ENCODE measurements around the gene SHANK3. TPM values are rescaled to one million over a fixed set of nuclear protein-coding genes. Genes with fewer than 3 reads are reported as not detected.
A peak's percentile ranks its signal among the peaks of the same experiment; 100 is the strongest.
"Not testable (repeated sequence)": the region's sequence is repeated elsewhere in the genome, so short reads cannot be mapped to it uniquely, and the experiment has no call there.

Gene SHANK3
- polyA plus RNA-seq, result not detected

DNA sequence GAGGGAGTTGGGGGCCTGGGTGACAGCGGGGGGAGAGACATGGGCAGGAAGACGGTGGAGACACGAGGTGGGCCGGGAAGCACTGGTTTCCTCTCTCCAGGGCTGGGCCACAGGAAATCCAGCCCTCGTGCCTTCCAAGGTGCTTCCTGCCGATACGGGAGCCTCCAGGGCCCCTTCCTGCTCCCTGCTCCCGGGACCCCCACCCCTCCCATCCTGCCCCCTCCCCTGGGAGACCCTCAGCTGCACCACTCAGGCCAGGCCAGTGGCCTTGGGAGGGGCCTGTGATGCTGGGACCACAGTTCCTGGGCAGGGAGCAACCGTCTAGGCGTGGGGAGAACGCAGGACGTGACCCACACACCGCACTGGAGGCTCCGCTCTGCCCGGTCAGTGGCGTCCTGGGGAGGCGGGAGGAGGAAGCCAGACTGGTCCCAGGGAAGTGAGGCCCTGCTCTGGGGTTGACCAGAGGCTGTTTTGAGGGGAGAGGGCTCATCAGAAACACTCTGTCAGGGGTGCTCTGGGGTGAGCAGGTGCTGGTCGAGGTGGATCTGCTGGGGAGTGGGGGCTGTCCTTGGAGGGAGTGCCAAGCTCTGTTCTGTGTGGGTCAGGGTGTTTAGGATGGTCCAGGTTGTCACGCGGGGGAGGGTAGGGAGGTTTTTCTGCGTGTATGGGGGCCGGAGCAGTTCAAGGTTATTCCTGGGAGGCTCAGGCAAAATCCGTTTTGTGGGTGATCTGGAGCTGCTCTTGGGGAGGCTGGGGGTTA is at the start of gene SHANK3:
Gene SHANK3, plus strand, starts transcription at position 353 of the 760 bp plus-strand sequence.
- peak within 1 kb of the TSS in 3 of 4 donors; percentile 63 to 82 (median 76) for H3K4me3 Mint-ChIP-seq
- peak within 1 kb of the TSS in 1 of 3 donors; percentile 43 for H3K27ac Mint-ChIP-seq
- no peaks in the 10 kb centered on the region for H3K36me3 Mint-ChIP-seq
- H3K9me3 Mint-ChIP-seq, result no peaks in the 10 kb centered on the region
- peaks cover 2 to 6% (median 3%) of the 10 kb centered on the region in 3 donors for H3K4me1 Mint-ChIP-seq
- H3K27me3 Mint-ChIP-seq, result peaks cover 44% of the 10 kb centered on the region

DNA sequence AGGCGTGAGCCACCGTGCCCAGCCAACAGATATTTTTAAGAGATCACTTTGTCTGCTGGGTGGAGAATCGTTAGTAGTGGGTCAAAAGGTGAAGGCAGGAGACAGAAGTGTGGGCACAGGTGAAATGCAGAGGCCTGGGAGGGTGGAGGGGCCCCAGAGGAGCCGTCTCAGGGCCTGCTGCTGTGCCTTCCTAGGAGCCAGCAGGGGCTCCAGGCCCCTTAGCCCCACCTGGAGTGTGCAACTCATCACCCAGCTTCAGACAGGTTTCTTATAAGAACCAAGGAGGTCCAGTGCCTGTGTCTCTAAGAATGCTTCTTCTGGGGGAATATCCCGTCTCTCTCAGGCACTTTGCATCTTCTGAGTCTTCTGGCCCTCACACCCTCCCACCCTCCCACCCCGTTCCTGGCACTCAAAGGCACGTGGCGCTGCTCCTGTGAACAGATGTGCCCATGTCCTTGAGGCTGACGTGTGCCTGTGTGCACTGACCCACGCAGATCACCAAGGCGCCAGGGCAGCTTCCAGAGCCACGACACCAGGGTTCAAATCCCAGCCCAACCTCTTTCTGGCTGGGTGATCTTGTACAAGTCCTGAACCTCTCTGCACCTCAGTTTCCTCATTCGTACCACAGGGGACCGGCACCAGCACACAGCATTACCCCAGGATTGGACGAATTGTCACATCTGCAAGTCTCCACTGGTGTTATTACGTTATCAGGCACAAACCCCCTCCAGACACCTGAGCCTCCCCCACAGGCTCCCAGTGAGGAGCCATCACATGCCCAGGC is 48.1 kb upstream of the SHANK3 start:
- Mint-ChIP-seq H3K9me3 (no peaks in the 10 kb centered on the region), H3K4me3 (peak overlapping the region in 2 of 4 donors; percentile 22 to 65), H3K4me1 (peaks cover 17 to 32% (median 28%) of the 10 kb centered on the region in 3 donors), H3K27ac (peak overlapping the region in 2 of 3 donors; percentile 5 to 26), H3K27me3 (no peaks in the 10 kb centered on the region), H3K36me3 (no peaks in the 10 kb centered on the region)

DNA sequence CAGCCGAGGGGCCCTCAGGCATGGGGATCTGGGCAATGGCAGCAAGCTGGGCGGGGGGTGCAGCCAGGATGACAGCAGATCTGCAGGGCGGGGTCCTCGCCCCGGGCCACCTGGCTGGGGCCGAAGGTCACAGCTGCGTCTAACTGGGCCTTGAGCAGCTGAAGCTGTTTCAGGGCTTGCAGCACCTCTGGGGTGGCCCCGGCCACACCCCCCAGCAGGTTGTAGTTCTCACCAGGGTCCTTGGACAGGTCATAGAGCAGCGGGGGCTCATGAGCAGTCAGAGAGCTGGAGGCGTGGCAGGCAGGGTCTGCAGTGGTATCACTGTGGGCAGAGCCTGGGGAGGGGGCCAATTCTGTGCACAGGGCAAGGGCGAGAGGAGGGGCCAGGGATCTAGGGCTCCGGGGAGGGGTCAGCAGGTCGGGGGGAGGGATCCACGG is 47.5 kb upstream of the SHANK3 start:
- Mint-ChIP-seq H3K4me3 (peak overlapping the region in 1 of 4 donors; percentile 21), H3K36me3 (no peaks in the 10 kb centered on the region), H3K9me3 (no peaks in the 10 kb centered on the region), H3K27me3 (no peaks in the 10 kb centered on the region), H3K4me1 (peaks cover 17 to 28% (median 28%) of the 10 kb centered on the region in 3 donors), H3K27ac (peak overlapping the region in 2 of 3 donors; percentile 31 to 67)

DNA sequence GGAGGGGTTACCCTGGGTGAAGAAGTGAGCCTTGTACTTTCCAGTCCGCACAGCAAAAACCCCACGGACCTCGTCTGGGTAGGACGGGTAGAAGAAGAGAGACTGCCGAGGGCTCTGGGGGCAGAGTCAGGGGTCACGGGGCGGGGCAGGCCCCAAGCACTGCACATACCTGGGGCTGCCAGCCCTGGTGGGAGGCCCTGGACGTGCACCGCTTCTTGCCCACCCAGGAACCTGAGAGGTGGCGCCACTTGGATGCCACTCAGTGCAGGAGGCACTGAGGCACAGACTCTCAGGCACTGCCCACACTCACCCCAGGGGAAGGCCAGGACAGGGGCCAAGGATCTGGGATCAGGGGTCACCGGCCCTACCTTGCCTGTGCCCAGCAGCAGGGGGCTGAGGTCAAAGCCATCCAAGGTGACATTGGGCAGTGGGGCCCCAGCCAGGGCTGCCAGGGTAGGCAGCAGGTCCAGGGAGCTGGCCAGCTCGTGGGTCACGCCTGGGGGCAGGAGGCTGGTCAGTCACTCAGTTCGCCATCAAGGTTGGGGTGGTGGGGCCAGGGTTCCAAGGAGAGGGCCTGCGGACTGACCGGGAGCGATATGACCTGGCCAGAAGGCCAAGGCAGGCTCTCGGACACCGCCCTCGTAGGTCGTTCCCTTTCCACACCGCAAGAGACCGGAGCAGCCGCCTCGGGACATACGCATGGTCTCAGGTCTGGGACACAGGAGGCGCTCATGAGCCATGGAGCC is 46.9 kb upstream of the SHANK3 start:
- Mint-ChIP-seq H3K4me1 (peaks cover 13 to 26% (median 26%) of the 10 kb centered on the region in 3 donors), H3K9me3 (no peaks in the 10 kb centered on the region), H3K27me3 (no peaks in the 10 kb centered on the region), H3K27ac (peak overlapping the region in 2 of 3 donors; percentile 31 to 67), H3K4me3 (peak overlapping the region in 1 of 4 donors; percentile 21), H3K36me3 (no peaks in the 10 kb centered on the region)

DNA sequence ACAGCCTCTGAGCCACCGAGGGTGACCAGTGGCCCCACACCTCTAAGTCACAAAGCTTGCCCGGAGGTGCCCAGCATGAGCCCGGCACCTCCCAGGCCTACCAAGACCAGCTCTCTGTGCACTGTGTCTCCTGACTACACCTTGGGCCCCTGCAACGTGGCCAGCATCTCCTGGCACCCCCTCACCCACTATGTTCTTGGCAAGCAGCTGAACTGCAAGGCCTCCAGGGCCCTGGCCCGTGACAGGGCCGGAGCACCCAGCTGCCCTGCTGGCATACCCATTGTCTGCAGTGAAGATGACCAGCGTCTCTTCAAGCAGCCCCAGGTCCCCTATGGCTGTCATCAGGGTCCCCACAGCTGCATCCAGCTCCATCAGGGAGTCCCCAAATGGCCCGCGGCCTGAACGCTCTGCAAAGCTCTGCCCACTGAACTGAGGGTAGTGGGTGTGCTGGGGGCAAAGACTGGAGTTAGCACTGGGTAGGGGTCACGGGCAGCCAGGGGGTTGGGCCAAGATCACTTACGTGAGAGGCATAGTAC is 46.2 kb upstream of the SHANK3 start:
- Mint-ChIP-seq H3K36me3 (no peaks in the 10 kb centered on the region), H3K9me3 (no peaks in the 10 kb centered on the region), H3K4me3 (peak overlapping the region; percentile 62 to 85 (median 74)), H3K27ac (peak overlapping the region in 1 of 3 donors; percentile 79), H3K4me1 (peaks cover 10 to 20% (median 20%) of the 10 kb centered on the region in 3 donors), H3K27me3 (no peaks in the 10 kb centered on the region)

DNA sequence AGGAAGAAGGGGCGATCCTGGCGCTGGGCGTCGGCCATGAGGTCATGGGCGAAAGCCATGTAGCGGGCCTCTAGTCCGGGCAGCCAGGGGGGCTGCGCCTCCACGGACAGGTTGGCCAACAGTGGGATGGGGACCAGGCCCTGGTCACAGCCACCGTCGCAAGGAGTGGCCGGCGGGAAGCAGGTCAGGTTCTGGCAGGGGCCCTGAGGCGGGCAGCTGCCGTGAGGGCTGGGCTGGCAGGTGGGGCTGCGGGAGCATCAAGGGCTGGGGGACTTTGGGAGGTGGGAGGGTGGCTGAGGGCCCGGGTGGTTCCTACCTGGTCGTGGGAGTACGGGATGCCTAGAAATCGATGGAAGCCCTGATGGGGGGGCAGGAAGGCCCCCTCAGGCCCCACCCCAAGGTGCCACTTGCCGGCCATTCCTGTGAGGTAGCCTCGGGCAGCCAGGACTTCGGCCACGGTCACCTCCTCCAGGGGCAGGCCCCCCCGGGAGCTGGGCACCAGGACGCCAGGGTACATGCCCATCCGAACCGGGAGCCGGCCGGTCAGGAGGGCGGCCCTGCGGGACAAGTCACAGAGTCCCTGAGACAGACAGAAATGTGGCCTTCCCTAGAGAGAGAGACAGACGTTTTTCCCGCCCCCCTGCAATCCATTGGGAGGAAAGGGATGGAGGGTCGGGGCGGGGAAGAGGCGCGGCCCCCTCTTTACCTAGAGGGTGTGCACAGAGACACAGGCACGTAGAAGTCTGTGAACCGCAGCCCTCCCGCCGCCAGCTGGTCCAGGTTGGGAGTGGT is 45.6 kb upstream of the SHANK3 start:
- H3K4me3 Mint-ChIP-seq, result peak overlapping the region; percentile 83 to 95 (median 88)
- no peaks in the 10 kb centered on the region for H3K36me3 Mint-ChIP-seq
- peak overlapping the region in 2 of 3 donors; percentile 79 to 81 for H3K27ac Mint-ChIP-seq
- no peaks in the 10 kb centered on the region for H3K27me3 Mint-ChIP-seq
- H3K9me3 Mint-ChIP-seq, result no peaks in the 10 kb centered on the region
- H3K4me1 Mint-ChIP-seq, result peaks cover 3 to 14% (median 13%) of the 10 kb centered on the region in 3 donors

DNA sequence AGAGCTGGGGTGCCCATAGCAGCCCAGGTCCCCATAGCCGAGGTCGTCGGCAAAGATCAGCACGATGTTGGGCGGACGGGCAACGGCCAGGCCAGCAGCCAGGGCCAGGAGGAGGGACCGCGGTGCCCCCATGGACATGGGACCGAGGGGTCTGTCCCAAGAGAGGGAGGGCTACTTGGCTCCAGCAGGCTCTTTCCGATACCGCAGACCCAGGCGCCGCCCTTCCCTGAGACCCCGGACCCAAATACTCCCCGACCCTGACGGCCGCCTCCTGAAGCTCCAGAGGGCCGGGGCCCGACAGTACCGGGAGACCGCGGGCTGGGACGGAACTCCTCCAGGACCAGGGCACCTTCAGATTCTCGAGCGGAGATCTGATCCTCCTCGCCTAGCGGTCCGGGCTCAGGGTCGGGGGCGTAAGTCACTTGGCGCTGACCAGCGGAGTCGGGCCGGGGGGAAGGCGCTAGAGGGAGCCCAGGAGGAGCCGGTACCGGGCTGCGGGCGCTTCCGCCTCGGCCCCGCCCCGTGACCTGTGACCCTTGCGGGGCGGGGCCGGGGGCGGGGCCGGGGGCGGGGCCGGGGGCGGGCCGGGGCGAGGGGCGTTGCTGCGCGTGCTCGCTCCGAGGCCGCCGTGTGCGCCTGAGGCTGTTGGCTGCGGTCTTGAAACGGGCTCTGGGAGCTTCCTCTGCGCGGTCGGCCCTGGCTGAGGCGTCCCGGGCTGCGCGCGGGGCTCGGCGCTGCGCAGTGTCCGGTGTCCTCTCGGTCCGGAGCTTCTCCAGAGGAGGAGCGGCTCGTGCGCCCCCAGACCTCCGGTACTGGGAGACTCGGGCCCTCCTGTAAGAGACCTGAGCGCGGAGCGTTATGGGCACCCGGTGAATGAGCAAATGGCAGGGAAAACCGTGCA is 44.7 kb upstream of the SHANK3 start, which contains the start of gene ARSA:
Gene ARSA, minus strand, starts transcription at position 511 of the 901 bp plus-strand sequence. Its CDS starts 373 bp downstream, at position 138.
- Mint-ChIP-seq H3K27me3 (no peaks in the 10 kb centered on the region), H3K27ac (peak within 1 kb of the TSS; percentile 22 to 89 (median 81)), H3K4me3 (peak within 1 kb of the TSS; percentile 83 to 95 (median 90)), H3K9me3 (no peaks in the 10 kb centered on the region), H3K36me3 (no peaks in the 10 kb centered on the region), H3K4me1 (peaks cover 0 to 10% (median 8%) of the 10 kb centered on the region in 3 donors)

DNA sequence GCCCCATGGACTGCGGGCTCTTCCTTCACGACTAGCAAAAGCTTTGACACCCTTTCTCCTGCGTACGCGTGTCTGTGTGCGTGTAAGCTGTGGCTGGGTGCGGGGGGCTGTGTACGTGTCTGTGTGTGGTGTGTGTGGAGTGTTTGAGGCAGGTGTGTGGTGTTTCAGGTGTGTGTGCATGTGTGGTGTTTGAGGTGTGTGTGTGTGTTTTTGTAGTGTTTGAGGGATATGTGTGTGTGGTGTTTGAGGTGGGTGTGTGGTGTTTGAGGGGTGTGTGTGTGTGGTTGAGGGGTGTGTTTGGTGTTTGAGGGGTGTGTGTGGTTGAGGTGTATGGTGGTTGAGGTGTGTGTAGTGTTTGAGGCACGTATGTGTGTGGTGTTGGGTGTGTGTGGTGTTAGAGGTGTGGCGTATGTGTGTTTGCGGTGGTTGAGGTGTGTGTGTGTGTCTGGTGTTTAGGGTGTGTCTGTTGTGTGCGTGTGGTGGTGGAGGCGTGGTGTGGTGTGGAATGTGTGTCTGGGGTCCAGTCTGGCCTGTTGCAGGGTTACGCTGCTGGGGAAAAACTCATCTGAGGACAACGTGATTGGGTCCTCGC is 44.0 kb upstream of the SHANK3 start:
- Mint-ChIP-seq H3K36me3 (no peaks in the 10 kb centered on the region), H3K9me3 (no peaks in the 10 kb centered on the region), H3K4me3 (peak overlapping the region; percentile 65 to 93 (median 84)), H3K27me3 (no peaks in the 10 kb centered on the region), H3K4me1 (peaks cover 0 to 10% (median 8%) of the 10 kb centered on the region in 3 donors), H3K27ac (peak overlapping the region; percentile 22 to 89 (median 46))

DNA sequence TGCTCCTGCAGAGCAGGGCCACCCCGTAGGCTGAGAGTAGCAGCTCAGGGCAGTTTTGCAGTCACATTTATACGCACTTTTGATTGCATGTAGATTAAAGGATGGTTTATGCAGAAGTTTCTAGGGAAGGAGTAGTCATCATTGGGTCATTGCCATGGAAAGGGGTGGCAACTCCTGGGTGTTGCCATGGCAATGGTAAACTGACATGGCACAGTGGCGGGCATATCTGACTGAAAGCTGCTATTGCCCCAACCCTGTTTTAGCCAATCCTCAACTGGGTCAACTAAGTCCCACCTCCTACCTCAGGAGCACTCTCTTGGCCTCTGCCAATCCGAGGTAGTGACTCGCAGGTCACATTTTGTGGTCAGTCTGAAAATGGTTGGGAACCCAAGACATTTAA is 42.2 kb upstream of the SHANK3 start:
- no peaks in the 10 kb centered on the region for H3K9me3 Mint-ChIP-seq
- no peaks in the 10 kb centered on the region for H3K36me3 Mint-ChIP-seq
- H3K4me3 Mint-ChIP-seq, result no peak overlapping the region
- H3K4me1 Mint-ChIP-seq, result peaks cover 0 to 10% (median 8%) of the 10 kb centered on the region in 3 donors
- H3K27me3 Mint-ChIP-seq, result no peaks in the 10 kb centered on the region
- H3K27ac Mint-ChIP-seq, result peak overlapping the region in 1 of 3 donors; percentile 57

DNA sequence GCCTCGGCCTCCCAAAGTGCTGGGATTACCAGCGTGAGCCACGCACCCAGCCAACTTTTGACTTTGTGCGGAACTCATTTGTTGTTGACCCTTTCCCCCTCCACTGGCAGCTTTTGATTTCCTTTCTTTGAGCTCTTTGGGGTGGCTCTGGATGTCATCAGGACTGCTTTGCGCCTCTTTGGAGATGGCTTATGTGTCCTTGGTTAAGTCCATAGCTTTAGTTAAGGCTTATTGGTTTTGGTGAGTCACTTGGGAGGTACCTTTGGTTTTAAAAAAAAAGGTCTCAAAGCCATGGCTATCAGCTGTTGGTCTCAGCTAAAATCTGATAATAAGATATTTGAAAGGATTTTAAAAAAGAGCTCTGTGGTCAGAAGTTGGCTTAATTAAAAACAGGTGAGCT is 39.5 kb upstream of the SHANK3 start:
- H3K27ac Mint-ChIP-seq, result no peak overlapping the region
- H3K9me3 Mint-ChIP-seq, result no peaks in the 10 kb centered on the region
- H3K4me3 Mint-ChIP-seq, result no peak overlapping the region
- peaks cover 6% of the 10 kb centered on the region for H3K36me3 Mint-ChIP-seq
- H3K4me1 Mint-ChIP-seq, result peaks cover 0 to 10% (median 7%) of the 10 kb centered on the region in 3 donors
- no peaks in the 10 kb centered on the region for H3K27me3 Mint-ChIP-seq

DNA sequence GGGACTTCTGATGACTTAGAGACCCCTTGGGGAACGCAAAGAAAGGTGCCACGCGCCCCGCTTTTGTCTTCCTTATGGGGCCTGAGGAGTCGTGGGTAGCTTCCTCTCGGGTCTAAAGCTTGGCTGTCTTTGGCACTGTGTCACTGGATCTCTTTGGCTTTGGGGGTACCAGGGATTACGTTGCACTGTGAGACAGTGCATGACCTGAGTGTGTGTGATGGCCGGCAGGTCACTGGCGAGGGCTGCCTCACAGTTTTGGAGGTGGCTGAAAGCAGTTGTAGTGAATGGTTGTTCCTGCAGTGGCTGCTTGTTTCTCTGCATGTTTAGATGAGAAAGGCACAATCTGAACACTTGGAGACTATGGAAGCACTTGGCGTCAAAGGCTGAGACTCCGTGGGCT is 38.9 kb upstream of the SHANK3 start:
- no peak overlapping the region for H3K4me3 Mint-ChIP-seq
- no peaks in the 10 kb centered on the region for H3K9me3 Mint-ChIP-seq
- H3K4me1 Mint-ChIP-seq, result peaks cover 0 to 5% (median 3%) of the 10 kb centered on the region in 3 donors
- no peak overlapping the region for H3K27ac Mint-ChIP-seq
- H3K36me3 Mint-ChIP-seq, result peaks cover 6% of the 10 kb centered on the region
- no peaks in the 10 kb centered on the region for H3K27me3 Mint-ChIP-seq

DNA sequence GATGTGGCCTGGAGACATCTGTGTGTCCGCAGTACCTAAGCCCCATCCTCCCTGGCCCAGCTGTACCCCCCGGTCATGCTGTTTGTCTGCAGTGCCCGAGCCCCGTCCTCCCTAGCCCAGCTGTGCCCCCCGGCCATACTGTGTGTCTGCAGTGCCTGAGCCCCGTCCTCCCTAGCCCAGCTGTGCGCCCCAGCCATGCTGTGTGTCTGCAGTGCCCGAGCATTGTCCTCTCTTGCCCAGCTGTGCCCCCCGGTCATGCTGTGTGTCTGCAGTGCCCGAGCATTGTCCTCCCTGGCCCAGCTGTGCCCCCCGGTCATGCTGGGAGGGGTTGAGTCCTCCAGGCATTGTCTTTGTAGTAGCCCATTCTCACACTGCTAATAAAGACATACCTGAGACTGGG is 37.0 kb upstream of the SHANK3 start:
- no peak overlapping the region for H3K4me3 Mint-ChIP-seq
- H3K36me3 Mint-ChIP-seq, result peaks cover 6% of the 10 kb centered on the region
- peaks cover 4% of the 10 kb centered on the region for H3K27me3 Mint-ChIP-seq
- no peak overlapping the region for H3K27ac Mint-ChIP-seq
- no peaks in the 10 kb centered on the region for H3K9me3 Mint-ChIP-seq
- H3K4me1 Mint-ChIP-seq, result peaks cover 0 to 4% (median 0%) of the 10 kb centered on the region in 3 donors

DNA sequence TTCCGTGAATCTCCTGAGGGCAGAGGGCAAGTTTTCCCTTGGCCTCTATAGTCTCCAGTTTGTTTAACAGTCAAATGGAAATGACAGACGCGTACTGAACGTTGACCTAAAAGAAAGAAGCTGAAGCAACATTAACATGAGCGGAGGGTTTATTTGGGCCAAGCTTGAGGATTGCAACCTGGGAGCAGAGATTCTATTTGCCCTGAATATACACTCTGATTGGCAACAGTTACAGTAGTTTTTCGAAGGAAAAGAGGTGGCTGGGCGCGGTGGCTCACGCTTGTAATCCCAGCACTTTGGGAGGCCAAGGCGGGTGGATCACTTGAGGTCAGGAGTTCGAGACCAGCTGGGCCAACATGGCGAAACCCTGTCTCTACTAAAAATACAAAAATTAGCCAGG is 32.3 kb upstream of the SHANK3 start:
- H3K27ac Mint-ChIP-seq, result not testable (repeated sequence)

More for the DNA sequence above, 32.3 kb upstream of the SHANK3 start:
- not testable (repeated sequence) for H3K36me3 Mint-ChIP-seq, H3K4me1 Mint-ChIP-seq, H3K4me3 Mint-ChIP-seq, H3K9me3 Mint-ChIP-seq
- H3K27me3 Mint-ChIP-seq, result peaks cover 15% of the 10 kb centered on the region

Data from IgD-negative memory B cell (primary cell).